ENCODE results near the gene APOM. TPM values are rescaled to one million over a fixed set of nuclear protein-coding genes. Genes with fewer than 3 reads are reported as not detected.

The APOM gene
- total and polyA plus RNA-seq, 12 donors, result 2.3 to 18.2 (median 4.5) TPM; not detected in 1

DNA sequence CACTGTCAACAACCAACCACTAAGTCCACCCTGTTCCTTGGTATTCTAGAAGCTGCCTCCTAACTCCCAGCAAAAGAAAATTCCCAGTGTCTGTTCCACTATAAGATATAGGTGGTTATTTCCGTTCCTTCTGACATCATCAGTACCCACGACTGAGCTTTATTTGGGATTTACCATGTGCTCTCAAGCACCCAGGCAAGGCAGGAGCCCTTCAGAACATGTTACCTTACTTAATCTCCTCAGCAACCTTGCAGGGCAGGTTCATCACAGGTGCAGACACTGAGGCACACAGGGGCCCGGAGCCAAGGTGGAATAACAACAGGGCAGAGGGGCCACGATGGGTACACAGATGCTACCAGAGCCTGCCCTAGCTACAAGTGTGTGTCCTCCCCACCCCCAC, 36.7 kb downstream of the APOM start:
- intact Hi-C loops (cut with DNase I), result no loop called here
- peaks cover 0 to 99% of the 10 kb centered on the region in 2 donors for H3K36me3 ChIP-seq (replicated peaks in 1 of 2)
- no peak for DNase-seq
- H3K27ac ChIP-seq, result no peak overlapping the region
- no peak overlapping the region for H3K4me3 ChIP-seq
- H3K4me1 ChIP-seq (replicated peaks in 1 of 2), result no peaks in the 10 kb centered on the region
- no peaks in the 10 kb centered on the region for H3K9me3 ChIP-seq (replicated peaks in 1 of 3)
- TF ChIP-seq, protein P1, sequence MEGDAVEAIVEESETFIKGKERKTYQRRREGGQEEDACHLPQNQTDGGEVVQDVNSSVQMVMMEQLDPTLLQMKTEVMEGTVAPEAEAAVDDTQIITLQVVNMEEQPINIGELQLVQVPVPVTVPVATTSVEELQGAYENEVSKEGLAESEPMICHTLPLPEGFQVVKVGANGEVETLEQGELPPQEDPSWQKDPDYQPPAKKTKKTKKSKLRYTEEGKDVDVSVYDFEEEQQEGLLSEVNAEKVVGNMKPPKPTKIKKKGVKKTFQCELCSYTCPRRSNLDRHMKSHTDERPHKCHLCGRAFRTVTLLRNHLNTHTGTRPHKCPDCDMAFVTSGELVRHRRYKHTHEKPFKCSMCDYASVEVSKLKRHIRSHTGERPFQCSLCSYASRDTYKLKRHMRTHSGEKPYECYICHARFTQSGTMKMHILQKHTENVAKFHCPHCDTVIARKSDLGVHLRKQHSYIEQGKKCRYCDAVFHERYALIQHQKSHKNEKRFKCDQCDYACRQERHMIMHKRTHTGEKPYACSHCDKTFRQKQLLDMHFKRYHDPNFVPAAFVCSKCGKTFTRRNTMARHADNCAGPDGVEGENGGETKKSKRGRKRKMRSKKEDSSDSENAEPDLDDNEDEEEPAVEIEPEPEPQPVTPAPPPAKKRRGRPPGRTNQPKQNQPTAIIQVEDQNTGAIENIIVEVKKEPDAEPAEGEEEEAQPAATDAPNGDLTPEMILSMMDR (IDR thresholded peaks at IDR 0.05), result no peak
- no peak for TF ChIP-seq POLR2A (IDR thresholded peaks at IDR 0.05)
- H3K27me3 ChIP-seq, result no peaks in the 10 kb centered on the region
- WGBS, 4 donors, result 87 to 95% (median 89%) methylated on average over 3 to 4 of the region's 4 CpGs

DNA sequence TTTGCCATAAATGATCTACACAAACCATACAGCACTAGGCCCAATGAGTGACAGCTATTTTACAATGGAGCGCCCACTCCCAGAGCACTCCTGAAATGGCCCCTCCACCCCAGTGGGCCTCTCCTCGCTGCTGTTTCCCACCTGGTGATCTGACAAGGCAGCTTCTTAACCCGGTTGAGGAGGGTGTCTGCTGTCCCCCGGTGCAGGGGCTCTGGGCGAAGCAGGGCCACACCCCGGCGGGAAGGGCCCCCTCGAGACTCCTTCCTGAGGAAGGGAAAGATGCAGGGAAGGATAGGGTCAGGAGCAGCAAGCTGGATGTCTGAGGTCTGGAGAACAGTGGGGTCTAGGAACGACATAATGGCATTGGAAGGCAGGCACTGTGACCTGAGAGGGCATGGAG, 37.2 kb downstream of the APOM start:
- TF ChIP-seq POLR2A (IDR thresholded peaks at IDR 0.05), result no peak
- TF ChIP-seq, protein P1 (IDR thresholded peaks at IDR 0.05), result no peak
- no peak for DNase-seq
- Histone ChIP-seq H3K4me3 (no peak overlapping the region), H3K9me3 (replicated peaks in 1 of 3) (no peaks in the 10 kb centered on the region), H3K36me3 (replicated peaks in 1 of 2) (peaks cover 0 to 99% of the 10 kb centered on the region in 2 donors), H3K27ac (no peak overlapping the region), H3K27me3 (no peaks in the 10 kb centered on the region), H3K4me1 (replicated peaks in 1 of 2) (no peaks in the 10 kb centered on the region)
- intact Hi-C loops (cut with DNase I), result no loop called here
- 87 to 93% (median 89%) methylated on average over 9 of the region's 9 CpGs for WGBS, 4 donors

DNA sequence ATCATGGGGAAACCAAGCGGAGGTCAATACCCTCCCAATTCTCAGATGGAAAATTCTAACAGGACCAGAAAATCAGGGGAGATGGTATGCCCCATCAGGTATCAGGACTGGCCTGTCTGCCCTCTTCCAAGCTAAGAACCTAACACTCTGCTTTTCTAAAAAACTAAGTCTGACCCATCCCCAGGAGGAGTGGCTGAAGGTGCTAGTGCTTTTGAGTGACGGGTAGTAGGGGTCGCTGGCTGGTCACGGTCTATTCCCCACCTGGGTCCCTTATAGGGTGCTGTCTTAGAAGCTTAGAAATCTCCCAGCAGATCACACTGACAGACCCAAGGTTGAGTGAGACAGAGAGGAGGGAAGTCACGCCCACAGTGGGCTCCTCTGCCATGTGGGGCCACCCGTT, 37.8 kb downstream of the APOM start:
- intact Hi-C loops (cut with DNase I), result no loop called here
- 88 to 100% (median 91%) methylated on average over 2 to 6 of the region's 6 CpGs for WGBS, 4 donors

DNA sequence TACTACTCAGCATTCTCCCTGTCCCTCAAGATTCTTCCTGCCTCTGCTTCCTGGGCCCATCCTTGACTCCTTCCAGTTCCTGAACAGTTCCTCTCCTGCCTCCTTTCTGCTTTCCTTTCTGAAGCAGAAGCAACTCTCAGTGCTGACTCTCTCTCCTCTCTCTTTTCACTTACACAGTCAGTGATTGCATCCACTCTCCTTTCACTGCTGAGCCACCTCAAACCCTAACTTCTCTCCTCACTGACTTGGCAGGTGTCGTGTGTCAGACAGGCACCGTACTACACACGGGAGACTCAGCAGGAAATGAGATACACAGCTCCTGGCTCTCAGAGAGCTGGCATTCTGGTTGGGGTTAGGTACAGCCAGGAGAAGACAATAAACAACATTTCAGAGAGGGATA, 41.9 kb downstream of the APOM start:
- Histone ChIP-seq H3K27ac (no peak overlapping the region), H3K27me3 (no peaks in the 10 kb centered on the region), H3K4me3 (no peak overlapping the region), H3K4me1 (replicated peaks in 1 of 2) (peaks cover 8 to 20% of the 10 kb centered on the region in 2 donors), H3K36me3 (replicated peaks in 1 of 2) (peaks cover 0 to 69% of the 10 kb centered on the region in 2 donors), H3K9me3 (replicated peaks in 1 of 3) (no peaks in the 10 kb centered on the region)
- WGBS, 4 donors, result 65 to 67% (median 66%) methylated on average over 3 of the region's 3 CpGs
- TF ChIP-seq POLR2A (IDR thresholded peaks at IDR 0.05), result no peak
- TF ChIP-seq, protein P1 (IDR thresholded peaks at IDR 0.05), result no peak
- intact Hi-C loops (cut with DNase I), result no loop called here
- no peak for DNase-seq

More for the DNA sequence above, 37.8 kb downstream of the APOM start:
- TF ChIP-seq, protein P1 (IDR thresholded peaks at IDR 0.05), result no peak
- TF ChIP-seq POLR2A (IDR thresholded peaks at IDR 0.05), result no peak
- no peak overlapping the region for H3K4me3 ChIP-seq
- H3K4me1 ChIP-seq (replicated peaks in 1 of 2), result no peaks in the 10 kb centered on the region
- no peak for DNase-seq
- peaks cover 0 to 94% of the 10 kb centered on the region in 2 donors for H3K36me3 ChIP-seq (replicated peaks in 1 of 2)
- H3K27me3 ChIP-seq, result no peaks in the 10 kb centered on the region
- H3K27ac ChIP-seq, result no peak overlapping the region
- no peaks in the 10 kb centered on the region for H3K9me3 ChIP-seq (replicated peaks in 1 of 3)

Measured in adrenal gland (tissue), 12 donors.